ENCODE measurements around the gene POLR2F. TPM values are rescaled to one million over a fixed set of nuclear protein-coding genes. Genes with fewer than 3 reads are reported as not detected.

Gene POLR2F
- polyA plus RNA-seq, 1 experiment, result 87.4 TPM

- DNase-seq (ENCODE audit: low read depth, low spot score), result no peak
- POLR2A ChIA-PET, result no interaction called here
- CTCF ChIA-PET, result no interaction called here
- Histone ChIP-seq H3K4me3 (ENCODE audit: low read depth, low read length) (no peak overlapping the region), H3K27me3 (ENCODE audit: control insufficient read depth, insufficient read depth, low read length) (peaks cover 2% of the 10 kb centered on the region), H3K27ac (ENCODE audit: low read depth, low read length) (no peak overlapping the region), H3K9me3 (ENCODE audit: control insufficient read depth, insufficient read depth, low read length) (0 out of 2 replicates have a peak, but pooled peaks cover 3% of the 10 kb centered on the region)
- no peak for TF ChIP-seq CTCF (IDR thresholded peaks at IDR 0.05; ENCODE audit: low read depth, low read length)
Measured at GRCh38 chr22:38012604-38013072, 59.1 kb downstream of the POLR2F start.

GRCh38 chr22:38014083-38014482, 60.6 kb downstream of the POLR2F start:
- H3K27ac ChIP-seq (ENCODE audit: low read depth, low read length), result no peak overlapping the region
- DNase-seq (ENCODE audit: low read depth, low spot score), result no peak
- peaks cover 2% of the 10 kb centered on the region for H3K27me3 ChIP-seq (ENCODE audit: control insufficient read depth, insufficient read depth, low read length)
- 0 out of 2 replicates have a peak, but pooled peaks cover 3% of the 10 kb centered on the region for H3K9me3 ChIP-seq (ENCODE audit: control insufficient read depth, insufficient read depth, low read length)
- H3K4me3 ChIP-seq (ENCODE audit: low read depth, low read length), result no peak overlapping the region
- ChIA-PET CTCF (no interaction called here), POLR2A (no interaction called here)
- TF ChIP-seq CTCF (IDR thresholded peaks at IDR 0.05; ENCODE audit: low read depth, low read length), result no peak

- Histone ChIP-seq H3K27me3 (ENCODE audit: control insufficient read depth, insufficient read depth, low read length) (peaks cover 2% of the 10 kb centered on the region), H3K9me3 (ENCODE audit: control insufficient read depth, insufficient read depth, low read length) (0 out of 2 replicates have a peak, but pooled peaks cover 3% of the 10 kb centered on the region), H3K27ac (ENCODE audit: low read depth, low read length) (no peak overlapping the region), H3K4me3 (ENCODE audit: low read depth, low read length) (no peak overlapping the region)
- ChIA-PET CTCF (no interaction called here), POLR2A (no interaction called here)
- DNase-seq (ENCODE audit: low read depth, low spot score), result no peak
- no peak for TF ChIP-seq CTCF (IDR thresholded peaks at IDR 0.05; ENCODE audit: low read depth, low read length)
Measured at GRCh38 chr22:38016182-38017151, 63.0 kb downstream of the POLR2F start.

- no peak for DNase-seq (ENCODE audit: low read depth, low spot score)
- peaks cover 2% of the 10 kb centered on the region for H3K27me3 ChIP-seq (ENCODE audit: control insufficient read depth, insufficient read depth, low read length)
- TF ChIP-seq CTCF (IDR thresholded peaks at IDR 0.05; ENCODE audit: low read depth, low read length), result no peak
- POLR2A ChIA-PET, result interaction anchor here (0.9 kb wide), 1 partner anchor 17 kb away, joined by 3 read pairs; no protein-coding TSS in a partner anchor
- 0 out of 2 replicates have a peak, but pooled peaks cover 3% of the 10 kb centered on the region for H3K9me3 ChIP-seq (ENCODE audit: control insufficient read depth, insufficient read depth, low read length)
- CTCF ChIA-PET, result no interaction called here
- H3K27ac ChIP-seq (ENCODE audit: low read depth, low read length), result no peak overlapping the region
- no peak overlapping the region for H3K4me3 ChIP-seq (ENCODE audit: low read depth, low read length)
Measured at GRCh38 chr22:38017272-38017920, 63.9 kb downstream of the POLR2F start.
